DOHH2 (cell line): ENCODE results near the gene RNASEH2C.

ENCODE experiments used
- H3F3A ChIP-seq: fragments of 200-600 bp; sonication (generic), shearing (Covaris generic); 2 replicates; pipeline ENCODE4 v1.6.0; 2016; ENCODE audit warnings: antibody characterized with exemption, mild to moderate bottlenecking; ENCODE audit not compliant: control insufficient read depth, insufficient read depth
- H3K27ac ChIP-seq: fragments of 200-600 bp; sonication (generic); 2 replicates; pipeline ENCODE4 v1.5.1; 2014; ENCODE audit warnings: low read depth, mild to moderate bottlenecking, low read length, moderate library complexity
- H3K27me3 ChIP-seq: fragments of 200-600 bp; sonication (generic); 2 replicates; pipeline ENCODE4 v1.6.1; 2014; ENCODE audit warnings: mild to moderate bottlenecking, low read length, mixed read lengths; ENCODE audit not compliant: control insufficient read depth
- H3K36me3 ChIP-seq: fragments of 200-600 bp; sonication (generic); 2 replicates; pipeline ENCODE4 v1.6.1; 2014; ENCODE audit warnings: mild to moderate bottlenecking, low read length, moderate library complexity, mixed read lengths; ENCODE audit not compliant: control insufficient read depth
- H3K4me1 ChIP-seq: fragments of 200-600 bp; sonication (generic); 2 replicates; pipeline ENCODE4 v1.6.1; 2014; ENCODE audit warnings: mild to moderate bottlenecking, low read length, mixed read lengths; ENCODE audit not compliant: control insufficient read depth
- H3K4me2 ChIP-seq: fragments of 200-600 bp; sonication (generic); 2 replicates; pipeline ENCODE4 v1.6.0; 2014; ENCODE audit warnings: mild to moderate bottlenecking, low read length, moderate library complexity
- H3K4me3 ChIP-seq: fragments of 200-600 bp; sonication (generic); 2 replicates; pipeline ENCODE4 v1.5.1; 2014; ENCODE audit warnings: mild to moderate bottlenecking, low read length, mixed read lengths
- H3K79me2 ChIP-seq: fragments of 200-600 bp; sonication (generic); 2 replicates; pipeline ENCODE4 v1.6.1; 2014; ENCODE audit warnings: mild to moderate bottlenecking, low read length, mixed read lengths; ENCODE audit not compliant: control insufficient read depth
- H3K9me2 ChIP-seq: fragments of 200-600 bp; sonication (generic); replicated peaks from 2 replicates; pipeline ENCODE4 v1.6.1; 2014; ENCODE audit warnings: mild to moderate bottlenecking, low read length, mixed read lengths; ENCODE audit not compliant: control insufficient read depth
- H3K9me3 ChIP-seq: fragments of 200-600 bp; sonication (generic); 2 replicates; pipeline ENCODE4 v1.6.1; 2014; ENCODE audit warnings: antibody characterized with exemption, low read length, mixed read lengths; ENCODE audit not compliant: control insufficient read depth, insufficient read depth
- H4K20me1 ChIP-seq: fragments of 200-600 bp; sonication (generic); 2 replicates; pipeline ENCODE4 v1.6.0; 2014; ENCODE audit warnings: low read depth, mild to moderate bottlenecking, antibody characterized with exemption, low read length, moderate library complexity; ENCODE audit not compliant: control insufficient read depth, insufficient read depth
- EZH2phosphoT487 ChIP-seq: fragments of 200-600 bp; sonication (generic); IDR thresholded peaks from 2 replicates; pipeline ENCODE4 v1.6.1; 2017; ENCODE audit warnings: borderline replicate concordance, mild to moderate bottlenecking, antibody characterized with exemption, low read length, moderate library complexity, mixed read lengths
- TF ChIP-seq, protein P1 (sequence below): fragments of 200-600 bp; sonication (generic); IDR thresholded peaks from one replicate; pipeline ENCODE4 v1.5.1; 2014; ENCODE audit warnings: antibody characterized with exemption, mild to moderate bottlenecking, low read depth, low read length; ENCODE audit not compliant: poor library complexity, severe bottlenecking

Gene RNASEH2C

DNA sequence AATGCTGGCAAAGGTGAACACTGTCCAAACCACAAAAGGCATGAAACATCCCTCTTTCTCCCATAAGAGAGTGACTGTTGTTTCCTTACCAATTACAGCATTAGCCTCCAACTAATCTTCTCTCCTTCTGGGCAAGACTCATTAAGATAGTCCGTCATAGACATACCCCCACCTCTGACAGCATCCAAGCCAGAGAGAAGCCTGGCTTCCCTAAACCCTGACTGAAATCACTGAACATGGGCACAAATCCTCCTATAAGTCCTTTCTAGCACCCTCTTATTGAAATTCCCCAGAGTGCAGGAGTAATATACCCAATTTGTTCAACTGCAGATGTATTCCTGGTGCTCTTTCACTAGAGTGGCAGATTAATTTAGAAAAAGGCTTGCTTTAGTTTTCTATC lies 1.7 kb upstream of the RNASEH2C start:
- H3K27me3 ChIP-seq: 0 out of 2 replicates have a peak, but pooled peaks cover 3% of the 10 kb centered on the region
- no peak overlapping the region for H3K27ac ChIP-seq

DNA sequence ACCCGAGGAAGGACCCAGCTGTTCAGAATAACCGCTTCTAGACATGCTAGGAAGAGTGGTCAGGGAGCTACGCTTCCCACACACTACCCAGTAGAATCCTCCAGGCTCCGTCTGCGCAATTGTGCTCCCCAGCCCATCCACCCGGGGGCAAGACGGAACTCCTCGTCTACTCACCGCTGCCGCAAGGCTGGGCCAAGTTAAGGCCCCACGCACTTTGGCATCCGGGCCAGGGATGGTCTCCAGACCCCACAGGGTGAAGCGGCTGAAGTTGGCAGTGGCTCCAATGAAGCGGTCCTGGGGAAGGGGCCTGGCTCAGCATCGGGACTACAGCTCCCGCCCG lies 757 bp downstream of the RNASEH2C start:
- no peak for TF ChIP-seq EZH2phosphoT487
- TF ChIP-seq, protein P1, sequence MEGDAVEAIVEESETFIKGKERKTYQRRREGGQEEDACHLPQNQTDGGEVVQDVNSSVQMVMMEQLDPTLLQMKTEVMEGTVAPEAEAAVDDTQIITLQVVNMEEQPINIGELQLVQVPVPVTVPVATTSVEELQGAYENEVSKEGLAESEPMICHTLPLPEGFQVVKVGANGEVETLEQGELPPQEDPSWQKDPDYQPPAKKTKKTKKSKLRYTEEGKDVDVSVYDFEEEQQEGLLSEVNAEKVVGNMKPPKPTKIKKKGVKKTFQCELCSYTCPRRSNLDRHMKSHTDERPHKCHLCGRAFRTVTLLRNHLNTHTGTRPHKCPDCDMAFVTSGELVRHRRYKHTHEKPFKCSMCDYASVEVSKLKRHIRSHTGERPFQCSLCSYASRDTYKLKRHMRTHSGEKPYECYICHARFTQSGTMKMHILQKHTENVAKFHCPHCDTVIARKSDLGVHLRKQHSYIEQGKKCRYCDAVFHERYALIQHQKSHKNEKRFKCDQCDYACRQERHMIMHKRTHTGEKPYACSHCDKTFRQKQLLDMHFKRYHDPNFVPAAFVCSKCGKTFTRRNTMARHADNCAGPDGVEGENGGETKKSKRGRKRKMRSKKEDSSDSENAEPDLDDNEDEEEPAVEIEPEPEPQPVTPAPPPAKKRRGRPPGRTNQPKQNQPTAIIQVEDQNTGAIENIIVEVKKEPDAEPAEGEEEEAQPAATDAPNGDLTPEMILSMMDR: no peak
- Histone ChIP-seq H3K4me1 (peaks cover 20% of the 10 kb centered on the region), H3K27ac (peak overlapping the region; percentile 59), H3K4me3 (peak overlapping the region; percentile 93), H3K79me2 (peaks cover 33% of the 10 kb centered on the region), H3K4me2 (peak overlapping the region; percentile 84), H3K36me3 (peaks cover 52% of the 10 kb centered on the region), H3F3A (peaks cover 7% of the 10 kb centered on the region; the same call in 1 of the 2 replicates), H3K9me3 (no peaks in the 10 kb centered on the region), H3K27me3 (no peaks in the 10 kb centered on the region), H3K9me2 (no peaks in the 10 kb centered on the region), H4K20me1 (no peaks in the 10 kb centered on the region)

More for the DNA sequence above, 1.7 kb upstream of the RNASEH2C start:
- no peak overlapping the region for H3K4me2 ChIP-seq
- peaks cover 7% of the 10 kb centered on the region; the same call in 1 of the 2 replicates for H3F3A ChIP-seq
- no peaks in the 10 kb centered on the region for H3K9me2 ChIP-seq
- TF ChIP-seq, protein P1: no peak
- TF ChIP-seq EZH2phosphoT487: no peak
- H3K4me3 ChIP-seq: no peak overlapping the region
- no peaks in the 10 kb centered on the region for H4K20me1 ChIP-seq
- peaks cover 20% of the 10 kb centered on the region for H3K4me1 ChIP-seq
- peaks cover 33% of the 10 kb centered on the region for H3K79me2 ChIP-seq
- no peaks in the 10 kb centered on the region for H3K9me3 ChIP-seq
- H3K36me3 ChIP-seq: peaks cover 31% of the 10 kb centered on the region

DNA sequence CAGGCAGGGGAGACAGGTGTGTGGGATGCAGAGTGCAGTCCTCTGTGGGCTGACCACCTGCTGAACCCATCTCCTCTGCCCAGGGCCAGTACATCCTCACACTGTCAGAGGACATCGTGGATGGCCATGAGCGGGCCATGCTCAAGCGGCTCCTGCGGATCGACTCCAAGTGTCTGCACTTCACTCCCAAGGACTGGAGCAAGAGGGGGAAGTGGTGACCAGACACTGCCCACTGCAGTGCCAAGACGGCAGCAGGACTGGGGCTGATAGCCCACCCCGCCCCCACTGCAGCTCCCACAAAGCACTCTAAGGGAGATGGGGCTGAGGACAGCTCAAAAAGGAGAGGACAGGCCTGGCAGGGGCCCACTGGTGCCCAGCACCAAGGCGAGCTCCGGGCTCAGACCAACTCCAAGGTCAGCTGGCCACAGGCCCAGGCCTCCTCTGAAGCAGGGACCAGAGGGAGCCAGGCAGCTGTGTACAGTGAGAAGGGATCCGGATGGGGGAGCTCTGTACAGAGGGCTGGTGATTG lies 1.6 kb downstream of the RNASEH2C start:
- H3K27ac ChIP-seq: no peak overlapping the region
- H3K4me3 ChIP-seq: peak overlapping the region; percentile 93
- peaks cover 7% of the 10 kb centered on the region; the same call in 1 of the 2 replicates for H3F3A ChIP-seq
- no peaks in the 10 kb centered on the region for H3K9me3 ChIP-seq
- H4K20me1 ChIP-seq: no peaks in the 10 kb centered on the region
- H3K36me3 ChIP-seq: peaks cover 60% of the 10 kb centered on the region
- no peaks in the 10 kb centered on the region for H3K27me3 ChIP-seq
- H3K79me2 ChIP-seq: peaks cover 38% of the 10 kb centered on the region
- peak overlapping the region; percentile 84 for H3K4me2 ChIP-seq
- no peaks in the 10 kb centered on the region for H3K9me2 ChIP-seq
- H3K4me1 ChIP-seq: peaks cover 20% of the 10 kb centered on the region
- TF ChIP-seq, protein P1: peak; percentile 11
- TF ChIP-seq EZH2phosphoT487: no peak
